Stomach (tissue), 9 donors: Measurements from ENCODE around the gene XRCC6. TPM values are rescaled to one million over a fixed set of nuclear protein-coding genes. Genes with fewer than 3 reads are reported as not detected.

Experiments used
- DNase-seq, 2 donors: peaks; one replicate each; pipeline versions ENCODE4 v3.0.0 to v3.0.0-alpha.2; 2013 to 2019
- H3K27ac ChIP-seq, 5 donors: fragments of 200-600 bp in 4 of 5; sonication (generic) in 4 of 5; one replicate each; pipeline ENCODE4 v1.5.1; 2013 to 2019; ENCODE audit warnings: mild to moderate bottlenecking in 1 of 5, moderate library complexity in 1 of 5
- H3K27me3 ChIP-seq, 3 donors: fragments of 200-600 bp; sonication (generic); one replicate each; pipeline ENCODE4 v1.5.1; 2017 to 2019; ENCODE audit warnings: mixed run types in 1 of 3
- H3K36me3 ChIP-seq, 4 donors: fragments of 200-600 bp; sonication (generic); 1 replicate in 3 of 4; 2 replicates in 1 of 4; pipeline ENCODE4 v1.5.1; 2016 to 2019
- H3K4me1 ChIP-seq, 4 donors: fragments of 200-600 bp; sonication (generic); one replicate each; pipeline ENCODE4 v1.5.1; 2016 to 2019
- H3K4me3 ChIP-seq, 4 donors: fragments of 200-600 bp; sonication (generic) in 3 of 4; one replicate each; pipeline ENCODE4 v1.5.1; 2016 to 2019; ENCODE audit warnings: mild to moderate bottlenecking in 1 of 4
- H3K9me3 ChIP-seq, 4 donors: fragments of 200-600 bp; sonication (generic); one replicate each; pipeline ENCODE4 v1.5.1; 2016 to 2019
- CTCF ChIP-seq, 7 experiments: fragments of 450-650 bp in 4 of 7; fragments of 200-600 bp in 3 of 7; sonication (generic) in 3 of 7; IDR thresholded peaks; one replicate each; pipeline ENCODE4 v1.5.1; 2016 to 2019; ENCODE audit warnings: antibody characterized with exemption in 7 of 7, control low read depth in 2 of 7, mild to moderate bottlenecking in 1 of 7
- EP300 ChIP-seq: sonication (generic); formaldehyde crosslinking; IDR thresholded peaks from one replicate; pipeline ENCODE4 v1.6.1; 2017; ENCODE audit warnings: antibody characterized with exemption
- POLR2A ChIP-seq, 4 donors: fragments of 450-650 bp; IDR thresholded peaks; one replicate each; pipeline ENCODE4 v1.6.1; 2016; ENCODE audit warnings: antibody characterized with exemption in 4 of 4, control low read depth in 2 of 4, mild to moderate bottlenecking in 1 of 4, moderate library complexity in 1 of 4
- POLR2AphosphoS5 ChIP-seq, 3 donors: sonication (generic); formaldehyde crosslinking; IDR thresholded peaks; one replicate each; pipeline ENCODE4 v1.6.1; 2016; ENCODE audit warnings: antibody characterized with exemption in 3 of 3
- WGBS, 5 donors: extraction: QIAGEN DNeasy Blood & Tissue Kit in 3 of 5; methylation state at CpG; one replicate each; pipeline versions ENCODE4 v1.1.5 to v1.1.7; 2013 to 2018; 5-methylcytosine and 5-hydroxymethylcytosine counted together
- intact Hi-C: fragments of 100-400 bp; cut with DNase I; formaldehyde crosslinking; loops from one replicate; pipeline ENCODE4 v1.15.1; 2023; ENCODE audit warnings: low total_unique reads
- polyA plus RNA-seq, 3 donors: library from polyadenylated mRNA; stranded (reverse); fragments of 200-250 nt; gene quantifications; one replicate each; pipeline ENCODE4 v1.2.3, GENCODE V29; 2013
- total RNA-seq, 5 donors: library from RNA; depleted of rRNA; stranded (reverse); fragments of >200 nt; gene quantifications; one replicate each; pipeline versions ENCODE4 v1.1.0 to v1.2.3, GENCODE V29; 2014 to 2016
- donor health status: healthy with polysubstance abuse.
- donor health status: Bipolar disorder and iron deficiency.
- donor health status: healthy.

The XRCC6 gene
- total and polyA plus RNA-seq, 8 donors = 40.3 to 315 (median 133) TPM

GRCh38 chr22:41697126-41697775, 76.2 kb downstream of the XRCC6 start:
- H3K4me3 ChIP-seq = peak overlapping the region; percentile 15 to 30 (median 27)
- peak overlapping the region in 4 of 5 donors; percentile 18 to 66 (median 54) for H3K27ac ChIP-seq
- 2 to 29% (median 28%) methylated on average over 8 to 12 of the region's 12 CpGs for WGBS, 5 donors
- H3K4me1 ChIP-seq = peaks cover 17 to 24% (median 21%) of the 10 kb centered on the region in 4 donors
- peaks cover 6 to 24% (median 19%) of the 10 kb centered on the region in 4 donors for H3K36me3 ChIP-seq
- DNase-seq = peak; percentile 95 to 96
- TF ChIP-seq POLR2A (IDR thresholded peaks at IDR 0.05) (no peak), POLR2AphosphoS5 (IDR thresholded peaks at IDR 0.05) (peak in 1 of 3 donors; percentile 10), CTCF (IDR thresholded peaks at IDR 0.05) (peak in 5 of 7 experiments; percentile 92 to 99 (median 97))
- H3K9me3 ChIP-seq = no peaks in the 10 kb centered on the region
- no peaks in the 10 kb centered on the region for H3K27me3 ChIP-seq
- intact Hi-C loops = loop anchor here (5.0 kb wide), 1 partner anchor 240 kb away; no protein-coding TSS in a partner anchor

- Histone ChIP-seq H3K9me3 (no peaks in the 10 kb centered on the region), H3K4me1 (peaks cover 17 to 24% (median 21%) of the 10 kb centered on the region in 4 donors), H3K36me3 (peaks cover 0 to 6% (median 3%) of the 10 kb centered on the region in 4 donors), H3K4me3 (peak within 1 kb of the TSS in 3 of 4 donors; percentile 1 to 21 (median 7)), H3K27ac (no peak within 1 kb of the TSS), H3K27me3 (no peaks in the 10 kb centered on the region)
- intact Hi-C loops = loop anchor here (5.0 kb wide), 1 partner anchor 238 kb away; no protein-coding TSS in a partner anchor
- peak in 1 of 7 experiments; percentile 5 for TF ChIP-seq CTCF (IDR thresholded peaks at IDR 0.05)
- no peak for TF ChIP-seq POLR2A (IDR thresholded peaks at IDR 0.05)
- no peak for TF ChIP-seq EP300
- peak in 2 of 3 donors; percentile 51 to 77 for TF ChIP-seq POLR2AphosphoS5 (IDR thresholded peaks at IDR 0.05)
- DNase-seq = peak; percentile 90 to 95
- WGBS, 5 donors = 44 to 72% (median 45%) methylated on average over 30 to 69 of the region's 69 CpGs
Measured at GRCh38 chr22:41699264-41700107, 78.4 kb downstream of the XRCC6 start, which contains the start of gene MEI1. Gene MEI1 (plus strand): TSS chr22:41699503. CDS start chr22:41699539, 36 bp downstream.

GRCh38 chr22:41700108-41700364, 78.9 kb downstream of the XRCC6 start:
- intact Hi-C loops = no loop called here
- DNase-seq = no peak
- 95 to 97% (median 96%) methylated on average over 16 of the region's 16 CpGs for WGBS, 5 donors
- Histone ChIP-seq H3K4me1 (peaks cover 17 to 24% (median 21%) of the 10 kb centered on the region in 4 donors), H3K27me3 (no peaks in the 10 kb centered on the region), H3K36me3 (peaks cover 0 to under 1% (median 0%) of the 10 kb centered on the region in 4 donors), H3K4me3 (no peak overlapping the region), H3K27ac (no peak overlapping the region), H3K9me3 (no peaks in the 10 kb centered on the region)
- TF ChIP-seq EP300 = no peak
- TF ChIP-seq POLR2AphosphoS5 (IDR thresholded peaks at IDR 0.05) = no peak
- TF ChIP-seq CTCF (IDR thresholded peaks at IDR 0.05) = no peak
- no peak for TF ChIP-seq POLR2A (IDR thresholded peaks at IDR 0.05)

GRCh38 chr22:41702763-41703162, 81.7 kb downstream of the XRCC6 start:
- no peak for DNase-seq
- H3K4me1 ChIP-seq = peaks cover 7 to 12% (median 9%) of the 10 kb centered on the region in 4 donors
- no peak overlapping the region for H3K4me3 ChIP-seq
- no peaks in the 10 kb centered on the region for H3K27me3 ChIP-seq
- intact Hi-C loops = no loop called here
- no peak for TF ChIP-seq EP300
- TF ChIP-seq CTCF (IDR thresholded peaks at IDR 0.05) = no peak
- no peak for TF ChIP-seq POLR2AphosphoS5 (IDR thresholded peaks at IDR 0.05)
- TF ChIP-seq POLR2A (IDR thresholded peaks at IDR 0.05) = no peak
- WGBS, 5 donors = 84 to 97% (median 93%) methylated on average over 9 of the region's 9 CpGs
- H3K36me3 ChIP-seq = no peaks in the 10 kb centered on the region
- no peaks in the 10 kb centered on the region for H3K9me3 ChIP-seq
- no peak overlapping the region for H3K27ac ChIP-seq
